Cerebellar cortex (tissue), 1 donor: ENCODE measurements around the gene BICRA.
A peak's percentile ranks its signal among the peaks of the same experiment; 100 is the strongest.

Experiments used
- DNase-seq: peaks from one replicate; pipeline ENCODE4 v3.0.0-alpha.2; 2015; ENCODE audit warnings: low spot score

The BICRA gene

DNA sequence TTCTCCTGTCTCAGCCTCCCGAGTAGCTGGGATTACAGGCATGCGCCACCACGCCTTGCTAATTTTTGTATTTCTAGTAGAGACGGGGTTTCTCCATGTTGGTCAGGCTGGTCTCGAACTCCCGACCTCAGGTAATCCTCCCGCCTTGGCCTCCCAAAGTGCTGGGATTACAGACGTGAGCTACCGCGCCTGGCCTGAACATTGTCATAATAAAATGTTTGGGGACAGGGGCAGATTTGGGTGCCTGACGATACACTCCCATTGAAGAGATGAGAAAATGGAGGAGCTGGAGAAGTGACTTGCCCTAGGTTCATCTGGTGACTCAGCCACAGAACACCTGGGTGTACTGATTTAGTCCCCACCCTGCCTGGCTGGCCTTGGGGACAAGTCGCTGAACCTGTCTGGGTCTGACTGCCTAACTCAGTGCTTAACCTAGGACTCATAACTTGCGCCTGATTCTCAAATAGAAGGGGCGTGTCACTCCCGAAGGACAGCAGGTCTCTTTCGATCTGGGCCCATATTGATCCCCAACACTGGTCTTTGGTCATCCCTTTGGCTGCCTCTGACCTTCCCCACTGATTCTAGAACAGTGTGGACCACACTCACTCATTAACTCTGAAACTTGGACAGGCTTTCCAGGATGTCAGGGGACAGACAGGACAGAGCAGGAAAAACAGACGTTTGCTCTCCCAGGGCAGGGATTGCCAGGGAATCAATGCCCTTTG lies 7.6 kb upstream of the BICRA start:
- no peak for DNase-seq

DNA sequence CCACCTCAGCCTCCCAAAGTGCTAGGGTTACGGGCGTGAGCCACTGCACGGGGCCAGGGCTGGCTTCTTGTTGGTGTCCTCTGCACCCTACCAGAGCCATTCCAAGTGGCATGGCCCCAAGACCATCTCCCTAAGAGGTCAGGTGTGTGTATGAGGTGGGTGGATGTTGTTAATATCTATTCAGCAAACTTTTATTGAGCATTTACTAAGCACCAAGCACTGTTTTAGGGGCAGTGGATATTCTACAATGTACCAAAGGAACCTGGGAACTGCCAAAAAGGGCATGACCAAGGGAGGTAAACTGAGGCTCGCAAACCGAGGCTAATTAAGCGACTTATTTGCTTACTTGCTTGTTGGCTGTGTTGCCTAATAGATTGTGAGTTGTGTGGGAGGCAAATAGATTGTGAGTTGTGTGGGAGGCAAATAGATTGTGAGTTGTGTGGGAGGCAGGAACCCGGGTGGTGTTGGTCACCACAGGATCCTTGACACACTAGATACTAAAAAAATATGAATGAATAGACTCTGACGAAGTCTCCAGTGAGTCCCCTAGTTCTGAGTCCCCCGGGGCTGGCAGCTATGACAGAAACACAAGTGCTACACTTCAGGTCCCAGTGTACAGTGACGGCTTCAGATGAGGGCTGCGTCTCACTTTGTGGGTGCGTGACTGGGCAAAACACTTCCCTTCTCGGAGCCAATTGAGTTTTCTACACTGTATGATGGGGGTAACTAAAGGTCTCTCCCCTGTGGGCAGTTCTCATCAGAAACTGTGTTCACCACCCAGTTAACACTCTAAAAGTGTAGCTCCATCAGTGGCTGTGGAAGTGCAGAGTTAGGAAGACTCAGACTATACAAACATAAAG lies 5.0 kb upstream of the BICRA start:
- DNase-seq: no peak

DNA sequence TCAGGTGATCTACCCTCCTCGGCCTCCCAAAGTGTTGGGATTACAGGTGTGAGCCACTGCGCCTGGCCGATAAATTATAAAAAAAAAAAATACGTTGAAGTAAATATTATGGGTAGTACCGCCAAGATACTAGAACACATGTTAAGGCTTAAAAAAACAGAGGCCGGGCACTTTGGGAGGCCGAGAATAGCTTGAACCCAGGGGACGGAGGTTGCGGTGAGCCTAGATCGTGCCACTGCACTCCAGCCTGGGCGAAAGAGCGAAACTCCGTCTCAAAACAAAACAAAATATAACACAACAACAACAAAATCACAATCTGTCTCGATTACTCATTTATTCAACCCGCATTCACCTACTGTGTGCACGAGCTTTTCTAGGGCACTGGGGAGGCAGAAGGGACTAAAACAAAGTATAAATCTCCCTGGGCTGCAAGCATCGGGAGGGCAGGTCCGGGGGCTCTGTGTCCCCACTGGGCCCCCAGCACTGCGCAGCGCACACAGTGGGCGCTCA lies 1.3 kb upstream of the BICRA start:
- DNase-seq: no peak

DNA sequence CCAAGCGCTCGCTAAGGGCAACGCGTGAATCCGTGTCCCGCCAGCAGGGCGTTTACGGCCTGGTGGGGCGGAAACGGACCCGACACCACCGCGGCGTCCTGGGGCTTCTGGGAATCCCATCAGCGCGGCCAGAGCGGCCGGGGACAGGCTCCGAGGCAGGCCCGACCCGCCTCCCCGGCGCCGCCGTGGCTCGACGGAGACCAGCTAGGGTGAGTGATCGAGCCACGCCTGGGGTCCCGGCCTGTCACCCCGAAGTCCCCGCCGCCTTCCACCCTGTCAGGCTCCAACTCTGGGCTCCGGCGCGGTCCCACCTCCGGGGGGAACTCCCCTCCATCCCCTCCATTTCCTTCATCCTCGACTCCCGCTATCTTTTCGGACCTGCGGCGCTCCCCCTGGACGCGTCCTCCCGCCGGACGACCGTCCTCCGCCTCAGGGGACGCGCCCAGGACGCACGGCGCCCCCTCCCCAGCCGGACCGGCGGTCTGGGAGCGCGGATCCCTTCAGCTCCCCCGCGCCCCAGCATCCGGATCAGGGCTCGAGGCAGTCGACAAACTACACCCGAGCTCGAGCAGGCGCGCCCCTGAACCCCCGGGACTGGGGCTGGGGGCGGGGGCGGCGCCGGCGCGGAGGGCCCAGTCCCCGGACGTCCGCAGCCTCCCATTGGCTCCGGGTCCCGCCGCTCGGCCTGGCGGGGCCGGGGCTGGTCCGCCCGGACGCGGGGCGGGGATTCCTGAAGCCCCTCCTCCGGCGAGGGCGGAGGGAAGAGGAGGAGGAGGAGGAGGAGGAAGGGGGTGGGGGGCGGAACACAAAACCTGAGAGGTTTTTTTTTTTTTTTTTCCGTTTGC lies 638 bp upstream of the BICRA start:
- peak; percentile 94 for DNase-seq

DNA sequence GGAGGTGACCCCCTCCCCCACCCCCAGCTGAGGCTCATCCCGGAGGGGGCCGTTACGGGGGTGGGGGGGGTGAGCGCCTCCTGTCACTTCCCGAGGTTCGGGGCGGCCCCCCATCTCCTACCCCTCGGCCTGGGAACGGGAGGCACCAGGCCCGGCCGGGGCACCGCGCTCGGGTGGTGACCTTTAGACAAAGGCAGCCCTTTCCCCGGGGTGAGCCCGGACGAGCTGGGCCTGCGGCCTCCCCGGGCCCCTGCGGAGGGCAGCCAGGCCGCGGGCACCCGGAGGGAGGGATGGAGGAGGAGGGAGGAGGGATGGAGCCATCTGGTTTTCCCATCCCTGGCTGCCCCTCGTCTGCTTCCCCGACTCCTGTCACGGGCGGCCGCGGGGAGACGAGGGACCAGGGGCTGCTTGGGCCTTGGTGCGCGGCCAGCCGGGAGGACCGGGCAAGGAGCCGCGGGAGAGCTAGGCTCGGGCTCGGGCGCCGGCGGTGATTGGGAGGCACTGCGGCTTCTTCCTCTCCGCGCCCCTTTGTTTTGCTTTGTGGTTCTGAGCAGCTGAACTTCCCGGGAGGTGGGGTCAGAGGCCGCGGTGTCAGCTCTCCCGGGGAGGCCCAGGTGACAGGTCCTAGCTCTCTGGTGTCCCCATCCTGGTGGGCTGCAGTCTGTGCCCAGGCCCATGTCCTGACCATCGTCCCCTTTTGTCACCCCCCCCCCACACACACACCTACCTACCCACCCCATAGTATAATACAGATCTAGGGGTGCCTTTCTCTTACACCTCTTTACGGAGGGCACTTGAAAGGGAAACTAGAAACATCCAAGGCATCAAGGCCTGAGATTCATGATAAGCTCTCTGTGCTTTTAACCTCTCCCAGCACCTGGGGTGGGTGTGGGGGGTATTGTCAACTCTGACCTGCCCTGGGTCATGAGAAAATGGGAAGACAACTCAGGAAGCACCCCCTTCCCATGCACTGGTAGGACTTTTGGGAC lies 1.3 kb downstream of the BICRA start:
- DNase-seq: peak; percentile 49

DNA sequence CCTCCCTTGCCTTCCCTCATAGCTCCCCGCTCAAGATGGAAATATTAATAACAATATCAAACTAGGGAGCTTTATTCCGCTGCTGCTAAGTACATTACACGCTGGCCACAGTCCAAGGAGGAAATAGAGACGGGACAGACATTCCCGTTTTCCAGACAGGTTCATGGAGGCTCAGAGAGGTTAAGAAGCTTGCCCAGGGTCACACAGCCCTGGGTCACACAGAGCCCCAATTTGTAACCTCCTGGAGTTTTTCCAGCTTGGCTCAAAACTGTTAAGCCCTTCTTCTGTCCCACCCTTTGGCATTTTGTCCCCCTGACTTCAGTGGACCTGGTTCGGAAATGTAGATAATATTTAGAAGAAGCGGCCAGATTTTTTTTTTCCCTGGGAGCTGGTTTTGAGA lies 2.0 kb downstream of the BICRA start:
- DNase-seq: no peak

DNA sequence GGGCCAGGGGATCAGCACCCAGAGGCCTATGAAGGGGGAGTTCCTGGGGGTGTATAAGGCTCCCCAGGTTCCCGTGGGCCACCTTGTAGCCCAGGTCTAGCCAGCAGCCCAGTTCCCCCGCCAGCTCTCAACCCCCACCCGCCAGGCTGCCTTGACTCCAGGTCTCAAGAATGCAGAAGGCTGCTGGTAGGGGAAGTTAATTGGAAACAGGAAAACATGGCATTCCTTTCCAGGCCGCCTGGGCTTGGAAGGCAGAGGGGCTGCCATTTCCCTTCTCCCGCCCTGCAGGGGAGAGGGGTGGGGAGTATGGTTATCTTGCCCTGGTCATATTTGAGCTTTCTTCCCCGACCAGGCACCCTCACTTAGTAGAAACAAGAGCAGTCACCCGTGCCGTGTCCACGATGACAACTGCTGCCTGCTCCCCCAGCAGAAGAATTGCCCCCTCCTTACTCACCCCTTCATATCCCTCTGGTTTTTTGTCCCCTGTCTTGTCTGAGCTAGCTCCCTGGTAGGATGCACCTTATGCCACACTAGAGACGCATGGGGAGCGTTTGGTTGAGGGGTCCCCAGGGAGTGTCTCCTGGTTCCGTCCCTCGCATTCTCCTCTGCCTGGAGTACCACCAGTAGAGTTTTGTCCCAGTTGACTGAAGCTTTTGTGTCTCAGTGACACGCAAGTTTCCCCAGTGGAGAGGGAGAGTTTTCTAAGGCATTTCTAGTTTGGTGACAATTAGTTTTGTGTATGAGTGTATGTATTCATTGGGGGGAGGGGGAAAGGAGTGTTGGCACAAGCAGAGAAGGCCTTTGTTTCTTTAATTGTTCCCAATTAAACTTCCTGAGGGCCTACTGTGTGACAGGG lies 4.5 kb downstream of the BICRA start:
- DNase-seq: no peak

DNA sequence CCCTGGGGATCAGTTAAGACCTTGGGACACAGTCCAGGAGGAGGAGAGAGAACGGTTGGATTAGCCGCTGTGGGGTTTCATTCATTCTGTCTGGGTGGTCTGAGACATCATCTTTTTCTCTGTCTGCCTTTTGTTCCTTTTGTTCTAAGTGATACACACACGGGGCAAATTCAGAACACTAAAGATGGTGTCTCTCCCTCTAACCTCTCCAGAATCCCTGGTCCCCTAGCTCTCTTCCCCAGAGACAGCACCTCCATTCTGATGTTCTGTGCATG lies 5.0 kb downstream of the BICRA start:
- no peak for DNase-seq

DNA sequence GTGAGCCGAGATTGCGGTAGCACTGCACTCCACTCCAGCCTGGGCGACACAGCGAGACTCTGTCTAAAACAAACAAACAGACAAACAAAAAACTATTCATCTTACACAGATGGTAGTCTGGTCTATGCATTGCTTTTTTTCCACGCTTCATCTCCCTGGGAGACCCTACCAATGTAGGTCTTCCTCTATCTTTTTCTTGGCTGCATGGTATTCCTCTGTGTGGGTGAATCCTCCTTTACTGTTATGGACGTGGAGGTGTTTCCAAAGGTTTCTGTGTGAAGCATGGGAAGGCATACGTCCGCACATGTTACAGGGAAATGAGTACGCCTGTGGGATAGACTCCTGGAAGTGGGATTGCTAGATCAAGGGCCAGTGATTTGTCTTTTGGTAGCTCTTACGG lies 5.6 kb downstream of the BICRA start:
- no peak for DNase-seq

DNA sequence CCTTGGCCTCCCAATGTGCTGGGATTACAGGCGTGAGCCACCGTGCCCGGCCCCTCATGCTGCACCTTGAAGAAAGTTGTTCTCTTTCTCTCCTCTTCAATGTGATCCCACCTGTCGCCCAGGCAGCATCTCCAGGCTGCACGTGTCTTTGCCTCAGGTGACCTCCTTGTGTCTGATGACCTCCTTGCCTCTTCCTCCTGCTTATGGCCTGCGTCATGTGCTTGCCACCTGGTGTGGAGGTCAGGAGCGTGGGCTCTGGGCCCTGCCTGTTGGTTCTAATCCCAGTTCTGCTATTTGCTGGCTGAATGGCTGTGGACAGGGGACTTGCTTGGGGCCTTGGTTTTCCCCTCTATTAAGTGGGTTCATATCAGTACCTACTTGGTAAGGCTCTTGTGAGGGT lies 6.3 kb downstream of the BICRA start:
- DNase-seq: no peak

DNA sequence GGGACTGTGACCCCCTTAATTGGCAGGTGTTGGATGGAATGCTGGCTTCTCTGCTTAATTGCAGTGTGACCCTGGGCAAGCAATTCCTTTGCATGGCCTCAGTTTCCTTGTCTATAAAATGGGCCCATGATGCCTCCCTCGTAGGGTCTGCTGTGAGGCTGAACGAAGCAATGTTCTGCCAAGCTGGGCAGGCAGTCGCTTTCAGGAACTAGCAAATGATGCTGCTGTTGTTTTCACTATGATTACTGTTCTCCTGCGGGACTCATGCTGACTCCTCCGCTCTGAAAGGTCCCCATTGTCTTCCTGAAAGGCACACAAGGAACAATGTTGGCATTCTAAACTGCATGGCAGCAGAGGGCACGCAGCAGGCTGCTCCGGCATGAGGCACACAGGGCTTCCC lies 6.8 kb downstream of the BICRA start:
- DNase-seq: no peak

DNA sequence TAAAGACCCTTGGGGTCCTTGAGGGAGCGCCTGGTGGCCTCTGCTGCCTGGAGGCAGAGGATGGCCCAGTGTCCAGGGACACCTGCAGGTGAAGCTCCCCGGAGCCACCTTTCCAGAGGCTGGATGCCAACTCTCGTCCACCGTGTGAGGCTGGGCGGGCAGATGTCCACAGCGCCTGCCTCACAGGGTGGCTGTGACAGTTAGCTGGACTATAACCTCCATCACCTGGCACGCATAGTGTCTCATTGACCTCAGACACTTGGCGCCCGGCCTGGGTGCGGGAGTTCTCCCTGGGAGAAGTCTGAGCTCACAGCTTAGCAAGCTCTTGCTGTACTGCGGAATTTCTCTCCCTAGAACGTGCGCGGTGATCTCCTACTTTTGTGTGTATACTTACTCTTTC lies 9.8 kb downstream of the BICRA start:
- peak; percentile 60 for DNase-seq

DNA sequence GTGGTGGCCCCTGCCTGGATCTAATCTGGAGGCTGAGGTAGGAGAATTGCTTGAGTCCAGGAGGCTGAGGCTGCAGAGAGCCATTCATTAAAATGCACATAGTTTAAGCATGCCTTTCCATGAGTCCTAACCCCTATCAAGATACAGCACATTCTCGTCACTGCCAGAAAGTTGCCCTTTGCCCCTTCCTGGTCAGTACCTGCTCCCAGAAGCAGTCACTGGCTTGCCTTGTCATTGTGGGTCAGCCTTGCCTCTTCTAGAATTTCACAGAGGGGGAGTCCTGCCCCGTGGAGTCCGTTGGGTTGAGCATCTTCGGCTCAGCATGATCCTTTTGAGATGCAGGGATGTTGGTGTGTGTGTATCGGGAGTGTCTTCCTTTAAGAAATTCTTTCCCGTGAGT lies 10.8 kb downstream of the BICRA start:
- DNase-seq: no peak

DNA sequence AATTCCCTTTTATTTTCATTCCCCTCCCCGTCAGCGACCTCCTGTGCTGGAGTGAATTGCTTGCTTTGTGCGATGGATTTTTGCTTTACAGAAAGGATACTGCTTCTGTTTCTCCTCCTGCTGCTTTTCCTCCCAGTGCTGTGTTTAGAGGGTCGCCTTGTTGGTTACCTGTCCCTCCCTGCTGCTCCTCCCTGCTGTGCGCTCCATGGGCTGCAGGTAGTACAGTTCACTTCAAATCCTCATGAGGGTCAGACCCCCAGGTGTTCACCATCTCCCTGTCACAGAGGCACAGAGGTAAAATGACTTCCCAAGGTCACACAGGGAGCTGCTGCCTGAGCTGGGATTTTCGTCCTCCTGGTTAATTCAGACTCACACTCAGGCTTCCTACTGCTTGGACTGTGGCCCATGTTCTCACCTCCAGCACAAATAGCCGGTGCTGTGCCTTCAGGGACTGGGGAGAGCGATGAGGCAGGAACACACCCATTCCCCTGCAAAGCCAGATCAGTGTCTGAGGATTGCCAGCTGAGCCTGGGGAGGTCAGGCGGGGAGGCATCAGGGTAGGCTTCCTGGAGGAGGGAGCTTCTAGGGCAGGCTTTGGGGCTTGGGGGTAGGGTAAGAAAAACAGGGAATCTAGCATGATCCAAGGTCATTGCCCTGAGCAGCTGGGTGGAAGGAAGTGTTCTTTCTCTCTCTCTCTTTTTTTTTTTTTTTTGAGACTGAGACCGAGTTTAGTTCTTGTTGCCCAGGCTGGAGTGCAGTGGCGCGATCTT lies 14.4 kb downstream of the BICRA start:
- no peak for DNase-seq

DNA sequence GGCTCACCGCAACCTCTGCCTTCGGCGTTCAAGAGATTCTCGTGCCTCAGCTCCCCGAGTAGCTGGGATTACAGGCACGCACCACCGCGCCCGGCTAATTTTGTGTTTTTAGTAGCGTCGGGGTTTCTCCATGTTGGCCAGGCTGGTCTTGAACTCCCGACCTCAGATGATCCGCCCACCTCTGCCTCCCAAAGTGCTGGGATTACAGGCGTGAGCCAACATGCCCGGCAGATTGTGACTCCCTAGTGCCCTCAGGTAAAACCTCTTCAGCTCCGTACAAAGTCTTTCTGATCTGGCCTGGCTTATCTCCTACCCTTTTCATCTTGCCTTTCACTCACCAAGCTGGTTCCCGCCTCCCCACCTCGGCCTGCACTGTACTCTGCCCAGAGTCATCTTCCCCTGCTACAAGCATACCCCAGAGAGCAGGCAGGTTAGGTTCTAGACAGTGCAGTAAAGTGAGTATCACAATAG lies 15.0 kb downstream of the BICRA start:
- no peak for DNase-seq

DNA sequence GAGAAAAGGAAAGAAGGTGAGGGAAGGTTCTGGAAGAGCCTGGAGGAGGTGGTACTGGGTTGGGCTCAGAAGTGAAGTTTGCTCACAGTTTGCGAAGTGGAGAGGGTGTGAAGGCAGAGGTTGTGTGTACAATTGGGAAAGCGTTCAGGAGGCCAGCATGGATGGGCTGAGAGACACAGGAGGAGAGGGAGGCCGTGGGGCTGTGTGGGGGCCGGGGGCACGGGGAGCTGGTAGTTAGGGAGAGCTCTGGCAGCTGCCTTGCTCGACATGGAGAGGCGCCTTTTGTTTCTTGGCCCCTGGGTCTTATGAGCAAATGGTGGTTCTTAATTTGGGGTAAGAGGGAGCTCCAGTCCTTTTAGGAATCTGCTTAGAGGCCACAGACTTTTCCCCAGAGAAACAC lies 16.7 kb downstream of the BICRA start:
- DNase-seq: no peak

DNA sequence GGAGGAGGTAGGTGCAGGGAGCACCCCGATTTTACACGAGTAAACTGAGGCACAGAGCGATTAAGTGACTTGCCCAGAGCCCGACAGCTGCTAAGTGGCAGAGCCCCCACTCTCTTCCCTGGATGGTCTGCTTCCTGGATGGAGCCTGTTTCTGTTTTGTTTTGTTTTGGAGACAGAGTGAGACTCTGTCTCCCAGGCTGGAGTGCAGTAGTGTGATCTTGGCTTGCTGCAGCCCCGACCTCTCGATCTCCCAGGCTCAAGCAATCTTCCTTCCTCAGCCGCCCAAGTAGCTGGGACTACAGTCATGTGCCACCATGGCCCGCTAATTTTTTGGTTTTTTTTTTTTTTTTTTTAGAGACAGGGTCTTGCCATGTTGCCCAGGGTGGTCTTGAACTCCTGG lies 17.3 kb downstream of the BICRA start:
- DNase-seq: no peak

DNA sequence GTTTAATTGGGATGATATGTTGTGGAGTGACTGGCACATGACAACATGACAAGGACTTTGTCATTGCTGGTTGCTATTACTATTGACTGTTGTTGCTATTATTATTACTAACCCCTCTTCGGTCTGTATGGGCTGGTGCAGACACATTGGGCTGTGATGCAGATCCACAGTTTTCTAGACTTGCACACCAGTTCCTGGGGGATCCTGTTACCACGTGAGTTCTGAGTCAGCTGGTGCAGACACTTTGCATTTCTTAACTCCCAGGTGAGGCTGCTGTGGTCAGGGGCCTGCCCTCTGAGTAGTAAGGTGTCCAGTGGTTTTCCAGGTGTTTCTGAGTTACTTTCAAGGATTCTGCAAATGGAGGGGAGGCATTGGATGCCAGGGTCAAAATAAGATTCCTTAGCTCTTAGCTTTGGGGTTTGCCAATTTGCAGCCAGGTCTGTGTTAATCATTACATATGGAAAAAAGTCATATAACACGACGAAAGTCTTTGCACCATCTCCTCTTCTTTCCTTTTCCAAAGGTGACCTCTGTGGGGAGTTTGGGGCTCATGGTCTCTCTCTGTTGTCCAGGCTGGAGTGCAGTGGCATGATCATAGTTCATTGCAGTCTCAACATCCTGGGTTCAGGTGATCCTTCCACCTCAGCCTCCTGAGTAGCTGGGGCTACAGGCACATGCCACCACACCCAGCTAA lies 19.3 kb downstream of the BICRA start:
- DNase-seq: no peak

DNA sequence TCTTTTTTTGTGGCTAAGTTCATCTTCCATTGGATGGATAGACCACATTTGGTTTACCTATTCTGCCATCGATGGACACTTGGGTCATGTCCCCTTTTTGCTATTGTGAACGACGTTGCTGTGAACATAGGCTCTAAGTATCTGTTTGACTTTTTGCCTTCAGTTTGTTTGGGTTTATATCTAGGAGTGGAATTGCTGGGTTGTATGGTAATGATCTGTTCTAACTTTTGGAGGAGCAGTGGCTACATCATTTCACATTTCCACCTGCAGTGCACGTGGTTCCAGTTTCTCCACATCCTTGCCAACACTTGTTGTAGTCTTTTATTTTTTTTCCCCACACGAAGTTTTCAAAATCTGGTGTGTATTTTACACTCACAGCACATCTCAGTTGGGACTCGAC lies 21.7 kb downstream of the BICRA start:
- no peak for DNase-seq
